ENCODE data around the gene ZNF777. TPM values are rescaled to one million over a fixed set of nuclear protein-coding genes. Genes with fewer than 3 reads are reported as not detected.

ZNF777 gene
- total RNA-seq, 1 donor from 2014 or later, result 13.4 TPM

GRCh38 chr7:149475121-149476045, 14.5 kb upstream of the ZNF777 start:
- no peaks in the 10 kb centered on the region for H3K27me3 ChIP-seq
- H3K9me3 ChIP-seq, result no peaks in the 10 kb centered on the region
- no peak for DNase-seq (ENCODE audit: low spot score in 2 of 2)
- intact Hi-C loops (cut with DNase I), result no loop called here
- peaks cover 58 to 62% of the 10 kb centered on the region in 2 donors for H3K36me3 ChIP-seq
- no peaks in the 10 kb centered on the region for H3K4me1 ChIP-seq
- H3K27ac ChIP-seq, result no peak overlapping the region
- no peak overlapping the region for H3K4me3 ChIP-seq
- TF ChIP-seq, protein P1, sequence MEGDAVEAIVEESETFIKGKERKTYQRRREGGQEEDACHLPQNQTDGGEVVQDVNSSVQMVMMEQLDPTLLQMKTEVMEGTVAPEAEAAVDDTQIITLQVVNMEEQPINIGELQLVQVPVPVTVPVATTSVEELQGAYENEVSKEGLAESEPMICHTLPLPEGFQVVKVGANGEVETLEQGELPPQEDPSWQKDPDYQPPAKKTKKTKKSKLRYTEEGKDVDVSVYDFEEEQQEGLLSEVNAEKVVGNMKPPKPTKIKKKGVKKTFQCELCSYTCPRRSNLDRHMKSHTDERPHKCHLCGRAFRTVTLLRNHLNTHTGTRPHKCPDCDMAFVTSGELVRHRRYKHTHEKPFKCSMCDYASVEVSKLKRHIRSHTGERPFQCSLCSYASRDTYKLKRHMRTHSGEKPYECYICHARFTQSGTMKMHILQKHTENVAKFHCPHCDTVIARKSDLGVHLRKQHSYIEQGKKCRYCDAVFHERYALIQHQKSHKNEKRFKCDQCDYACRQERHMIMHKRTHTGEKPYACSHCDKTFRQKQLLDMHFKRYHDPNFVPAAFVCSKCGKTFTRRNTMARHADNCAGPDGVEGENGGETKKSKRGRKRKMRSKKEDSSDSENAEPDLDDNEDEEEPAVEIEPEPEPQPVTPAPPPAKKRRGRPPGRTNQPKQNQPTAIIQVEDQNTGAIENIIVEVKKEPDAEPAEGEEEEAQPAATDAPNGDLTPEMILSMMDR (IDR thresholded peaks at IDR 0.05), result no peak

- no peak overlapping the region for H3K4me3 ChIP-seq
- H3K27ac ChIP-seq, result no peak overlapping the region
- DNase-seq (ENCODE audit: low spot score in 2 of 2), result no peak
- no peaks in the 10 kb centered on the region for H3K4me1 ChIP-seq
- H3K36me3 ChIP-seq, result peaks cover 58 to 62% of the 10 kb centered on the region in 2 donors
- H3K27me3 ChIP-seq, result no peaks in the 10 kb centered on the region
- intact Hi-C loops (cut with DNase I), result no loop called here
- no peaks in the 10 kb centered on the region for H3K9me3 ChIP-seq
- TF ChIP-seq, protein P1 (IDR thresholded peaks at IDR 0.05), result no peak
These were observed 13.7 kb upstream of the ZNF777 start for GRCh38 chr7:149474309-149475120.

GRCh38 chr7:149473251-149473650, 12.4 kb upstream of the ZNF777 start:
- H3K36me3 ChIP-seq, result peaks cover 58 to 60% of the 10 kb centered on the region in 2 donors
- TF ChIP-seq, protein P1 (IDR thresholded peaks at IDR 0.05), result no peak
- DNase-seq (ENCODE audit: low spot score in 2 of 2), result no peak
- H3K4me1 ChIP-seq, result no peaks in the 10 kb centered on the region
- H3K27me3 ChIP-seq, result no peaks in the 10 kb centered on the region
- no peaks in the 10 kb centered on the region for H3K9me3 ChIP-seq
- H3K27ac ChIP-seq, result no peak overlapping the region
- intact Hi-C loops (cut with DNase I), result no loop called here
- H3K4me3 ChIP-seq, result no peak overlapping the region

- Histone ChIP-seq H3K9me3 (no peaks in the 10 kb centered on the region), H3K27ac (no peak overlapping the region), H3K4me1 (no peaks in the 10 kb centered on the region), H3K36me3 (peaks cover 40 to 43% of the 10 kb centered on the region in 2 donors), H3K27me3 (no peaks in the 10 kb centered on the region), H3K4me3 (no peak overlapping the region)
- TF ChIP-seq, protein P1 (IDR thresholded peaks at IDR 0.05), result no peak
- intact Hi-C loops (cut with DNase I), result no loop called here
- DNase-seq (ENCODE audit: low spot score in 2 of 2), result no peak
These were observed 10.6 kb upstream of the ZNF777 start for GRCh38 chr7:149471289-149471953.

GRCh38 chr7:149469806-149470205, 8.9 kb upstream of the ZNF777 start:
- peaks cover 25 to 27% of the 10 kb centered on the region in 2 donors for H3K36me3 ChIP-seq
- DNase-seq (ENCODE audit: low spot score in 2 of 2), result no peak
- TF ChIP-seq, protein P1 (IDR thresholded peaks at IDR 0.05), result no peak
- no peaks in the 10 kb centered on the region for H3K4me1 ChIP-seq
- H3K9me3 ChIP-seq, result no peaks in the 10 kb centered on the region
- H3K27ac ChIP-seq, result no peak overlapping the region
- intact Hi-C loops (cut with DNase I), result no loop called here
- no peak overlapping the region for H3K4me3 ChIP-seq
- no peaks in the 10 kb centered on the region for H3K27me3 ChIP-seq
